Left lung (tissue), 10 donors: Measurements from ENCODE around the gene TMEM9B. TPM values are rescaled to one million over a fixed set of nuclear protein-coding genes. Genes with fewer than 3 reads are reported as not detected.
"Not testable (repeated sequence)": the region's sequence is repeated elsewhere in the genome, so short reads cannot be mapped to it uniquely, and the experiment has no call there.

Experiments used
- ATAC-seq: fragments of 200-7000 bp; cut with Tn5 transposase; one replicate; pipeline ENCODE4 v1.9.1; 2020; ENCODE audit warnings: moderate library complexity
- DNase-seq, 4 donors: peaks; one replicate each; pipeline ENCODE4 v3.0.0-alpha.2; 2013 to 2020
- H3K27ac ChIP-seq, 2 donors: fragments of 200-600 bp; sonication (generic) in 1 of 2; one replicate each; pipeline versions ENCODE4 v1.5.0 to v1.8.0; 2020 to 2021
- H3K27me3 ChIP-seq, 2 donors: fragments of 200-600 bp; sonication (generic) in 1 of 2; one replicate each; pipeline versions ENCODE4 v1.5.0 to v1.8.0; 2020 to 2021
- H3K36me3 ChIP-seq, 2 donors: fragments of 200-600 bp; sonication (generic) in 1 of 2; one replicate each; pipeline versions ENCODE4 v1.5.0 to v1.8.0; 2020 to 2021
- H3K4me1 ChIP-seq, 2 donors: fragments of 200-600 bp; one replicate each; pipeline ENCODE4 v1.8.0; 2021
- H3K4me3 ChIP-seq, 2 donors: fragments of 200-600 bp; sonication (generic) in 1 of 2; one replicate each; pipeline versions ENCODE4 v1.5.0 to v1.8.0; 2020 to 2021; ENCODE audit warnings: mild to moderate bottlenecking in 1 of 2
- H3K9me3 ChIP-seq, 2 donors: fragments of 200-600 bp; sonication (generic) in 1 of 2; one replicate each; pipeline versions ENCODE4 v1.5.0 to v1.8.0; 2020 to 2021
- intact Hi-C, 2 donors: fragments of 100-400 bp; cut with DNase I; formaldehyde crosslinking; loops; one replicate each; pipeline versions ENCODE4 v1.11.2 to v1.14.2; 2022
- polyA plus RNA-seq, 6 donors: library from polyadenylated mRNA; unstranded; fragments of 120-200 nt; gene quantifications; one replicate each; pipeline ENCODE4 v1.2.1, GENCODE V29; 2013; ENCODE audit not compliant: insufficient read length in 6 of 6
- total RNA-seq, 2 donors: library from RNA; stranded (reverse); fragmentation: NEBNext Ultra II Directional; extraction: Animal tissue kit (Norgen Biotek cat#: 25700); gene quantifications; one replicate each; pipeline ENCODE4 v1.2.1, GENCODE V29; 2021
- TF ChIP-seq, protein P1 (sequence below), 2 donors: fragments of 200-600 bp; sonication (generic) in 1 of 2; IDR thresholded peaks; one replicate each; pipeline versions ENCODE4 v1.5.0 to v1.8.0; 2021; ENCODE audit warnings: antibody characterized with exemption in 2 of 2
- donor health status: DM: no; HTN: yes; CAD: no.
- donor health status: DM: no; HTN: no; CAD: no.

Gene TMEM9B
- total and polyA plus RNA-seq, 8 donors = 43.4 to 61.7 (median 50.2) TPM

DNA sequence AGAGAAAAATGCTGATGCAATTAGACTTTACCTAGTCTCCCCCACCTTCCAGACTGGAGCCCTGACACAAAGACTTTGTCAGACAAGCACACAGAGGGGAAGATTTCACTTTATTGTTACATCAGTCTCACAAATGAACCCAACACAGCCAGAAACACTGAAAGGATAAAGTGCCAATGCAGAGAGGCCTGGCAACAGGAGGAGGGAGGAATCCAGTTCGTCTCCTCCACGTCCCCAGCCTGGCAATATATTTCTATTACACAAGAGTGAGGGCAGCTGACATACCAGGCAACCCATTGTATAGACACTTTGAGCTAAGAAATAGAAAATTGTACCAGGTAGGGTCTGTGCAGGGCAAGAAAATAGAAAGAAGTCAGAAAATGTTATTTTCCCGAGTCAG lies 16.2 kb upstream of the TMEM9B start:
- no peaks in the 10 kb centered on the region for H3K36me3 ChIP-seq
- no peaks in the 10 kb centered on the region for H3K4me1 ChIP-seq
- no peaks in the 10 kb centered on the region for H3K9me3 ChIP-seq
- H3K27me3 ChIP-seq = no peaks in the 10 kb centered on the region
- TF ChIP-seq, protein P1, sequence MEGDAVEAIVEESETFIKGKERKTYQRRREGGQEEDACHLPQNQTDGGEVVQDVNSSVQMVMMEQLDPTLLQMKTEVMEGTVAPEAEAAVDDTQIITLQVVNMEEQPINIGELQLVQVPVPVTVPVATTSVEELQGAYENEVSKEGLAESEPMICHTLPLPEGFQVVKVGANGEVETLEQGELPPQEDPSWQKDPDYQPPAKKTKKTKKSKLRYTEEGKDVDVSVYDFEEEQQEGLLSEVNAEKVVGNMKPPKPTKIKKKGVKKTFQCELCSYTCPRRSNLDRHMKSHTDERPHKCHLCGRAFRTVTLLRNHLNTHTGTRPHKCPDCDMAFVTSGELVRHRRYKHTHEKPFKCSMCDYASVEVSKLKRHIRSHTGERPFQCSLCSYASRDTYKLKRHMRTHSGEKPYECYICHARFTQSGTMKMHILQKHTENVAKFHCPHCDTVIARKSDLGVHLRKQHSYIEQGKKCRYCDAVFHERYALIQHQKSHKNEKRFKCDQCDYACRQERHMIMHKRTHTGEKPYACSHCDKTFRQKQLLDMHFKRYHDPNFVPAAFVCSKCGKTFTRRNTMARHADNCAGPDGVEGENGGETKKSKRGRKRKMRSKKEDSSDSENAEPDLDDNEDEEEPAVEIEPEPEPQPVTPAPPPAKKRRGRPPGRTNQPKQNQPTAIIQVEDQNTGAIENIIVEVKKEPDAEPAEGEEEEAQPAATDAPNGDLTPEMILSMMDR (IDR thresholded peaks at IDR 0.05) = no peak
- intact Hi-C loops = no loop called here
- H3K27ac ChIP-seq = no peak overlapping the region
- DNase-seq = no peak
- ATAC-seq = no peak
- no peak overlapping the region for H3K4me3 ChIP-seq

DNA sequence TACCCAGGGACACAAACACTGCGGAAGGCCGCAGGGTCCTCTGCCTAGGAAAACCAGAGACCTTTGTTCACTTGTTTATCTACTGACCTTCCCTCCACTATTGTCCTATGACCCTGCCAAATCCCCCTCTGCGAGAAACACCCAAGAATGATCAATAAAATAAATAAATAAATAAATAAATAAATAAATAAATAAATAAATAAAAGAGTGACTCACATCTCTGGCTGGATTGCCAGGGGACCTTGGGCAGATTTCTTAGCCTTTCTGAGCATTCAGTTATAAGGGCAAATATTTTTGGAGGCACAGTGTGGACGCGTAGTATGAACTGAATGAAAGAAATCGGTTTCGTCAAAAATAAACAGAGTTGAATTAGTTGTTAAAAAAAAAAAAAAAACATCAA lies 15.1 kb upstream of the TMEM9B start:
- H3K36me3 ChIP-seq, DNase-seq, H3K4me1 ChIP-seq, H3K9me3 ChIP-seq, ATAC-seq, H3K27me3 ChIP-seq, intact Hi-C loops, H3K27ac ChIP-seq, H3K4me3 ChIP-seq: not testable (repeated sequence)

DNA sequence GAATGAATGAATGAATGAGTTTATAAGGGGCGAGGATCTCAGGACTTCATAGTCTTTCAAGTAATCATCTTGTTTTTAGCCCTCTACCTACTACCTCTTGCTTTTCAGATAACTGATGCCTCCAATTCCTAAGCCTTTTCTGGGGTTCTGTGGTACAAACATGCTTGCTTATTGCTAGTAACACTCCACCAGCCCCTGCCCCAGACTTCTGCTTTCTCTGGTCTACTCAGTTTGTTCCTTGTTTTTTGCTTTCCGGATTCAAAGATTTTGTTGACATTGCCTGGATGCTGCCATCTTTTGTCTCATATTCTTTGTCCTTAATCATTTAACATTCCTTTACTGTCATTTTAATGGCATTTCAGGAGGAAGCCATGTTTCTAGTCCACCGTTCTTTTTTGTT lies 8.9 kb upstream of the TMEM9B start:
- TF ChIP-seq, protein P1 (IDR thresholded peaks at IDR 0.05) = no peak
- Histone ChIP-seq H3K4me1 (no peaks in the 10 kb centered on the region), H3K36me3 (no peaks in the 10 kb centered on the region), H3K27ac (no peak overlapping the region), H3K4me3 (no peak overlapping the region), H3K9me3 (no peaks in the 10 kb centered on the region), H3K27me3 (no peaks in the 10 kb centered on the region)
- intact Hi-C loops = no loop called here
- ATAC-seq (no peak), DNase-seq (no peak)

DNA sequence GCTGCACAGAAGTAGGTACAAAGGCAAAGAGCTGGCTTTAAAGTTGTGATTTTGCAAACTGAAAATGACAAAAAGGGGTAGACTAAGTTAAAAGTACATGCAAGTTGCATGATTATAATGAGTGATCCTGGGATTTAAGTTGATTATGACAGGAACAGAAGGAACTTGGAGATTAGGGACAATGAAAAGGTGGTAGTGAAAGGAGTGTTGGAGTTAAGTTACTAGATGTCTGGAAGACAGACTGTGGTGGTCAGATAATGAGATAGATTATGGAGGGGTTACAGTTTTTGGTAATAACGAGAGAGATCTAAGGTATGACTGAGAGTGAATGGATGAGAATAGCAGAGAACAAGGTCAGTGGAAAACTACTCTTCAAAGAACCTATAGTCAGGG lies 7.7 kb upstream of the TMEM9B start:
- no peaks in the 10 kb centered on the region for H3K4me1 ChIP-seq
- H3K9me3 ChIP-seq = no peaks in the 10 kb centered on the region
- H3K27me3 ChIP-seq = no peaks in the 10 kb centered on the region
- TF ChIP-seq, protein P1 (IDR thresholded peaks at IDR 0.05) = no peak
- H3K27ac ChIP-seq = no peak overlapping the region
- intact Hi-C loops = no loop called here
- H3K4me3 ChIP-seq = no peak overlapping the region
- no peaks in the 10 kb centered on the region for H3K36me3 ChIP-seq
- DNase-seq = no peak
- no peak for ATAC-seq

DNA sequence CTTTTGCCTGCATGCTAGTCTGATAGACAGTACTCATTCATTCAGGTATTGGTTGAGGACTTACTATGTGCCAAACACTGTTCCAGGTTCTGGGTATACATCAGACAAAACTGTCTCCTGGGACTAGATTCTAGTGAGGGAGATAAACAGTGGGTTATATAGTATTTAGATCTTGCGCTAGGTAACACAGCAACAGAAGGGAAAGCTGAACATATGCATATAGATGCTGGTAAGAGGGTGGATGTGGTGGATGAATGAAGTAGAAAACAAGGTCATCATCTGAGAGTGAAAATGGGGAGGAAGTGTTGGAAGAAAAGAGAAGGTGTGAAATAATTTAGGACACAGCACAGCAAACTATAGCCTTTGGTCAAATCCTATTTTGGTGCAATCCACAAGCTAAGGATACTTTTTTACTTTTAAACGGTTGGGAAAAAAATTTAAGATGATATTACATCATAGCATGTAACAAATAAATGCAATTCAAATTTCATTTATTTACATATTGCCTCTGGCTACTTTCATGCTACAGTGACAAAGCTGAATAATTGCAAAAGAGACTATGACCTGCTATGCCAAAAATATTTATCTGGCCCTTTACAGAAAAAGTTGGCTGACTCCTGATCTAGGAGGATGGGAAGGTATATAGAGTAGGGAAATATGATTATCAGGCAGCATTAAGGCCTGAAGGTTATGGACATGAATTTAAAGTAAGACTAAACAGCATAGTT lies 7.1 kb upstream of the TMEM9B start:
- ATAC-seq = no peak
- intact Hi-C loops = no loop called here
- TF ChIP-seq, protein P1 (IDR thresholded peaks at IDR 0.05) = no peak

DNA sequence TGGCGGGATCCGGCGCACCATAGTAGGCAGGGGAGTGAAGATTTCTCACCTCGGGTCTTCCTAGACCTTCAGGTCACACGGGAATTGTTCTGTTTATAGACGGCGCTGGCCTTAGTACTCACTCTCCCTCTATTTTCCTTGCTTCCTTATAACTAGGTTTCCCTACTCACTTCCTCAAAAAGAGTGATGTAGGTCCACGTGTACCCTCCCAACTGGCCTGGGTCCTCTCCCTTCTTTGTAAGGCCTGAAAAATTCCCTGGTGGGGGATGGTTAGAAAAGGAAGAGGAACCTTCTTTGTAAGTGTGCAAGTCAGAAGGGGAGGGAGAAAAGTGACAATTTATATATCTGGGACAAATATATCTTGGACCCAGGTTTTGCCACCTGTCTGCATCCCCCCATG lies 2.9 kb upstream of the TMEM9B start:
- no peak overlapping the region for H3K4me3 ChIP-seq
- ATAC-seq (no peak), DNase-seq (no peak)
- H3K9me3 ChIP-seq = no peaks in the 10 kb centered on the region
- no peak overlapping the region for H3K27ac ChIP-seq
- TF ChIP-seq, protein P1 (IDR thresholded peaks at IDR 0.05) = no peak
- H3K36me3 ChIP-seq = no peaks in the 10 kb centered on the region
- H3K27me3 ChIP-seq = no peaks in the 10 kb centered on the region
- intact Hi-C loops = no loop called here
- H3K4me1 ChIP-seq = peaks cover 9 to 25% of the 10 kb centered on the region in 2 donors

More for the DNA sequence above, 7.1 kb upstream of the TMEM9B start:
- Histone ChIP-seq H3K4me1 (no peaks in the 10 kb centered on the region), H3K9me3 (no peaks in the 10 kb centered on the region), H3K36me3 (no peaks in the 10 kb centered on the region), H3K27ac (no peak overlapping the region), H3K4me3 (no peak overlapping the region), H3K27me3 (no peaks in the 10 kb centered on the region)
- no peak for DNase-seq
